PC-3 (cell line): ENCODE data around the gene NCKIPSD. TPM values are rescaled to one million over a fixed set of nuclear protein-coding genes. Genes with fewer than 3 reads are reported as not detected.

Experiments
- ATAC-seq: fragments of 200-7000 bp; cut with Tn5 transposase; 2 replicates; pipeline ENCODE4 v1.9.1; 2020; ENCODE audit warnings: mild to moderate bottlenecking, moderate library complexity
- BruUV-seq: library from RNA; stranded (reverse); fragments of 400-500 nt; replicated peaks from 2 replicates; lab custom pipeline; 2021; lab: Mats Ljungman, UMichigan
- CTCF ChIA-PET: fragments of 300-600 bp; sonication (Branson Sonifier 250); formaldehyde crosslinking; loops from one replicate; lab custom pipeline; 2022; ENCODE audit warnings: antibody characterized with exemption; lab: Charles Lee
- POLR2A ChIA-PET: fragments of 300-600 bp; sonication (Branson Sonifier 250); formaldehyde crosslinking; loops from one replicate; lab custom pipeline; 2022; ENCODE audit warnings: antibody characterized with exemption; ENCODE audit not compliant: unreplicated experiment; lab: Charles Lee
- DNase-seq: peaks from one replicate; pipeline ENCODE4 v3.0.0-alpha.2; 2015
- H2AFZ ChIP-seq: fragments of 300-600 bp; sonication (generic); 2 replicates; pipeline ENCODE4 v1.6.0; 2016; ENCODE audit warnings: antibody characterized with exemption, low read length
- H3F3A ChIP-seq: fragments of 300-600 bp; sonication (generic); one replicate; pipeline ENCODE4 v1.6.0; 2017; ENCODE audit warnings: antibody characterized with exemption, low read length, control low read depth, mild to moderate bottlenecking; ENCODE audit not compliant: unreplicated experiment
- H3K27ac ChIP-seq: fragments of 300-600 bp; sonication (generic); 2 replicates; pipeline ENCODE4 v1.5.1; 2016; ENCODE audit warnings: mild to moderate bottlenecking, low read length
- H3K27me3 ChIP-seq: fragments of 300-600 bp; sonication (generic); 2 replicates; pipeline ENCODE4 v1.6.1; 2016; ENCODE audit warnings: low read length, mixed read lengths
- H3K36me3 ChIP-seq: fragments of 300-600 bp; sonication (generic); 2 replicates; pipeline ENCODE4 v1.6.1; 2016; ENCODE audit warnings: low read depth, mixed run types, low read length, mixed read lengths
- H3K4me1 ChIP-seq: fragments of 300-600 bp; sonication (generic); 2 replicates; pipeline ENCODE4 v1.5.1; 2016; ENCODE audit warnings: low read length; ENCODE audit not compliant: insufficient read depth
- H3K4me2 ChIP-seq: fragments of 300-600 bp; sonication (generic); 2 replicates; pipeline ENCODE4 v1.6.0; 2016; ENCODE audit warnings: low read length
- H3K4me3 ChIP-seq: fragments of 300-600 bp; sonication (generic); 2 replicates; pipeline ENCODE4 v1.5.1; 2016; ENCODE audit warnings: mild to moderate bottlenecking, low read length, mixed read lengths
- H3K79me2 ChIP-seq: fragments of 300-600 bp; sonication (generic); 2 replicates; pipeline ENCODE4 v1.6.1; 2017; ENCODE audit warnings: low read length, mixed read lengths
- H3K9ac ChIP-seq: fragments of 300-600 bp; sonication (generic); 2 replicates; pipeline ENCODE4 v1.6.0; 2016; ENCODE audit warnings: mild to moderate bottlenecking, low read length
- H3K9me2 ChIP-seq: fragments of 300-600 bp; sonication (generic); replicated peaks from 2 replicates; pipeline ENCODE4 v1.6.1; 2016; ENCODE audit warnings: mixed run types, low read length, mixed read lengths
- H3K9me3 ChIP-seq: fragments of 300-600 bp; sonication (generic); 2 replicates; pipeline ENCODE4 v1.6.1; 2016; ENCODE audit warnings: low read length, mixed read lengths
- H4K20me1 ChIP-seq: fragments of 300-600 bp; sonication (generic); 2 replicates; pipeline ENCODE4 v1.6.1; 2016; ENCODE audit warnings: low read length, mixed read lengths
- CTCF ChIP-seq: fragments of 300-600 bp; sonication (generic); conservative IDR thresholded peaks from 2 replicates; pipeline ENCODE4 v1.5.1; 2017; ENCODE audit warnings: antibody characterized with exemption, low read depth, mild to moderate bottlenecking, low read length
- EZH2 ChIP-seq: fragments of 300-600 bp; sonication (generic); IDR thresholded peaks from one replicate; pipeline ENCODE4 v1.6.1; 2017; ENCODE audit warnings: antibody characterized with exemption, mild to moderate bottlenecking, low read length; ENCODE audit not compliant: unreplicated experiment
- EZH2phosphoT487 ChIP-seq: fragments of 300-600 bp; sonication (generic); IDR thresholded peaks from 2 replicates; pipeline ENCODE4 v1.6.1; 2018; ENCODE audit warnings: mild to moderate bottlenecking, antibody characterized with exemption, low read length, borderline replicate concordance
- intact Hi-C: fragments of 100-400 bp; cut with micrococcal nuclease; formaldehyde crosslinking; loops from 2 replicates; pipeline ENCODE4 v1.9.0; 2023
- total RNA-seq: library from RNA; depleted of rRNA; stranded (reverse); fragments of >200 nt; gene quantifications from 2 replicates; pipeline ENCODE4 v1.2.3, GENCODE V29; 2014

NCKIPSD gene
- total RNA-seq, 1 experiment from 2014 or later = 66.8 TPM

DNA sequence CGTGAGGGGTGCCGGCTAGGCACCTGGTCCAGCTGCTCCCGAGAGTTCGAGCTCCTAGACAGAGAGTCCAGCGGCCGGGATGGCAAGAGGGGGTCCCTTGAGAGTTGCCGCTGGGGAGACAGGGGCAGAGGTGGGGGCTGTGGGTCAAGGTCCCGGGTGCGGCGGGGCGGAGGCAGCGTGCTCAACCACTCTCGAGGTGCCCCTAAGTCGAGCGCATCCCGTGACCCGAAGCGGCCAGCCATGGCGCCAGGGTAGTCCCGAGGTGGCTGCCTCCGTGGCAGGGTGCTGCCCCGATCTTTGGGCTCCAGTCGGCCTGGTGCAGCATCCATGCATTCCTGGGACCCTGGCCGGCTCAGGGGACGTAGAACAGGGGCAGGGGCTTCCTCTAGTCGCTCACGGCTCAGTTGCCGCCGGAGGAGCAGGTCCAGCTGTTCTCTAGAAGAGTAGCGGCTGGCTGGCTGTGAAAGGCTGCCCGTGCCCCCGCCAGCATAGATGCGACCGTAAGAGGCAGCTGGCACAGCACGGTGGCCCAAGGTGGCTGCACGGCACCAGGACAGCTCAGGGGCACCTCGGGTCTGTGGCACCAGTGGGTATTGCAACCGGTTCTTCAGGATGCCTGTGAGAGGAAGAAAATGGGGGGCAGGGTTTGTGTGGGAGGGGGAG lies 45.6 kb downstream of the NCKIPSD start:
- no peaks in the 10 kb centered on the region for H3K27me3 ChIP-seq
- intact Hi-C loops = no loop called here
- H3F3A ChIP-seq = no peaks in the 10 kb centered on the region
- no peaks in the 10 kb centered on the region for H3K9me3 ChIP-seq
- no peak overlapping the region for H3K27ac ChIP-seq
- peaks cover 17% of the 10 kb centered on the region for H3K4me1 ChIP-seq
- DNase-seq (no peak), ATAC-seq (no peak)
- no peaks in the 10 kb centered on the region for H3K36me3 ChIP-seq
- peaks cover 5% of the 10 kb centered on the region for H3K79me2 ChIP-seq
- BruUV-seq = no TSS peak
- H3K9ac ChIP-seq = no peak overlapping the region
- POLR2A ChIA-PET = no interaction called here
- no peak overlapping the region for H3K4me3 ChIP-seq
- CTCF ChIA-PET = interaction anchor here (0.7 kb wide), 1 partner anchor 34 kb away, joined by 12 read pairs; no protein-coding TSS in a partner anchor
- no peak overlapping the region for H2AFZ ChIP-seq
- no peak overlapping the region for H3K4me2 ChIP-seq
- no peaks in the 10 kb centered on the region for H4K20me1 ChIP-seq
- TF ChIP-seq EZH2 (no peak), EZH2phosphoT487 (no peak), CTCF (no peak)
- no peaks in the 10 kb centered on the region for H3K9me2 ChIP-seq

GRCh38 chr3:48637305-48637704 lies 48.4 kb downstream of the NCKIPSD start:
- no peak overlapping the region for H3K4me2 ChIP-seq
- H3K79me2 ChIP-seq = peaks cover 22% of the 10 kb centered on the region
- POLR2A ChIA-PET = no interaction called here
- no peaks in the 10 kb centered on the region; the same call in 1 of the 2 replicates for H3K36me3 ChIP-seq
- no peaks in the 10 kb centered on the region for H3K27me3 ChIP-seq
- CTCF ChIA-PET = no interaction called here
- peaks cover 26% of the 10 kb centered on the region for H3K4me1 ChIP-seq
- no TSS peak for BruUV-seq
- no peak overlapping the region for H3K9ac ChIP-seq
- H2AFZ ChIP-seq = no peak overlapping the region
- no peaks in the 10 kb centered on the region for H3K9me2 ChIP-seq
- no peak overlapping the region for H3K4me3 ChIP-seq
- H3F3A ChIP-seq = no peaks in the 10 kb centered on the region
- DNase-seq = no peak
- no peak for TF ChIP-seq CTCF
- TF ChIP-seq EZH2 = no peak
- no peak for TF ChIP-seq EZH2phosphoT487
- intact Hi-C loops = no loop called here
- no peaks in the 10 kb centered on the region for H3K9me3 ChIP-seq
- H3K27ac ChIP-seq = no peak overlapping the region
- ATAC-seq = no peak
- no peaks in the 10 kb centered on the region for H4K20me1 ChIP-seq

- Histone ChIP-seq H3F3A (no peaks in the 10 kb centered on the region), H3K27ac (no peak overlapping the region), H3K9ac (peak overlapping the region; percentile 83), H3K27me3 (no peaks in the 10 kb centered on the region), H3K79me2 (peaks cover 22% of the 10 kb centered on the region), H4K20me1 (no peaks in the 10 kb centered on the region), H2AFZ (peak overlapping the region; percentile 71), H3K4me3 (peak overlapping the region; percentile 90), H3K36me3 (peaks cover 4% of the 10 kb centered on the region), H3K9me2 (no peaks in the 10 kb centered on the region), H3K4me1 (peaks cover 26% of the 10 kb centered on the region), H3K9me3 (no peaks in the 10 kb centered on the region), H3K4me2 (peak overlapping the region; percentile 96)
- CTCF ChIA-PET = interaction anchor here (0.5 to 1.4 kb wide), 5 partner anchors 50 to 104 kb away, joined by 3 to 6 read pairs (median 3); partner anchors contain the start of genes PFKFB4 and UCN2
- TF ChIP-seq EZH2 (no peak), CTCF (no peak), EZH2phosphoT487 (no peak)
- DNase-seq = no peak
- ATAC-seq = no peak
- no TSS peak for BruUV-seq
- intact Hi-C loops = no loop called here
- POLR2A ChIA-PET = interaction anchor here (0.6 kb wide), 1 partner anchor 211 kb away, joined by 4 read pairs; the partner anchor contains the start of gene PRKAR2A
These were observed 49.5 kb downstream of the NCKIPSD start for GRCh38 chr3:48636149-48636655.
